ENCODE results near the gene BZW2. TPM values are rescaled to one million over a fixed set of nuclear protein-coding genes. Genes with fewer than 3 reads are reported as not detected.

Gene BZW2
- total RNA-seq, 1 experiment from 2014 or later = 80.9 TPM

GRCh38 chr7:16712916-16713315 is 66.9 kb downstream of the BZW2 start:
- Histone ChIP-seq H3K4me1 (ENCODE audit: control insufficient read depth, insufficient read depth, low read length) (no peaks in the 10 kb centered on the region), H3K36me3 (ENCODE audit: control insufficient read depth, insufficient read depth, low read length) (no peaks in the 10 kb centered on the region), H3K27me3 (ENCODE audit: control insufficient read depth, insufficient read depth, low read length) (no peaks in the 10 kb centered on the region), H3K27ac (ENCODE audit: low read length) (no peak overlapping the region), H3K9me3 (ENCODE audit: control insufficient read depth, insufficient read depth, low read depth, low read length) (no peaks in the 10 kb centered on the region), H3K4me3 (ENCODE audit: low read depth in 2 of 2, low read length in 2 of 2) (no peak overlapping the region)
- DNase-seq (ENCODE audit: low read depth, low spot score) (no peak), ATAC-seq (no peak; the same call in 1 of the 2 replicates)
- intact Hi-C loops (cut with micrococcal nuclease; ENCODE audit: unreplicated experiment) = no loop called here
- ChIA-PET CTCF (no interaction called here), POLR2A (no interaction called here)
- in situ Hi-C loops (cut with HindIII; ENCODE audit: low pct_unique_long_range_greater_than_20kb, low sequenced_read_pairs) = no loop called here
- no TSS peak for BruUV-seq (replicated peaks)
- TF ChIP-seq POLR2AphosphoS5 (IDR thresholded peaks at IDR 0.05; ENCODE audit: low read depth, low read length) (no peak), CTCF (IDR thresholded peaks at IDR 0.05) (no peak), SIN3A (IDR thresholded peaks at IDR 0.05; ENCODE audit: borderline replicate concordance, insufficient read depth, low read depth, low read length) (no peak), TCF7L2 (IDR thresholded peaks at IDR 0.05; ENCODE audit: low read depth, low read length) (no peak), REST (IDR thresholded peaks at IDR 0.05; ENCODE audit: insufficient read depth in 1 of 2, low read depth in 2 of 2, low read length in 1 of 2) (no peak)

- Histone ChIP-seq H3K9me3 (ENCODE audit: control insufficient read depth, insufficient read depth, low read depth, low read length) (no peaks in the 10 kb centered on the region), H3K27me3 (ENCODE audit: control insufficient read depth, insufficient read depth, low read length) (no peaks in the 10 kb centered on the region), H3K36me3 (ENCODE audit: control insufficient read depth, insufficient read depth, low read length) (no peaks in the 10 kb centered on the region), H3K27ac (ENCODE audit: low read length) (no peak overlapping the region), H3K4me1 (ENCODE audit: control insufficient read depth, insufficient read depth, low read length) (no peaks in the 10 kb centered on the region), H3K4me3 (ENCODE audit: low read depth in 2 of 2, low read length in 2 of 2) (no peak overlapping the region)
- BruUV-seq (replicated peaks) = no TSS peak
- intact Hi-C loops (cut with micrococcal nuclease; ENCODE audit: unreplicated experiment) (no loop called here), in situ Hi-C loops (cut with HindIII; ENCODE audit: low pct_unique_long_range_greater_than_20kb, low sequenced_read_pairs) (no loop called here)
- no peak for TF ChIP-seq TCF7L2 (IDR thresholded peaks at IDR 0.05; ENCODE audit: low read depth, low read length)
- TF ChIP-seq POLR2AphosphoS5 (IDR thresholded peaks at IDR 0.05; ENCODE audit: low read depth, low read length) = no peak
- no peak for TF ChIP-seq SIN3A (IDR thresholded peaks at IDR 0.05; ENCODE audit: borderline replicate concordance, insufficient read depth, low read depth, low read length)
- no peak for TF ChIP-seq CTCF (IDR thresholded peaks at IDR 0.05)
- TF ChIP-seq REST (IDR thresholded peaks at IDR 0.05; ENCODE audit: insufficient read depth in 1 of 2, low read depth in 2 of 2, low read length in 1 of 2) = no peak
- POLR2A ChIA-PET = no interaction called here
- no peak for DNase-seq (ENCODE audit: low read depth, low spot score)
- no peak for ATAC-seq
- CTCF ChIA-PET = no interaction called here
Measured at GRCh38 chr7:16715928-16716327, 69.9 kb downstream of the BZW2 start.

Measured in Panc1 (cell line).